Liver (tissue), 9 donors: ENCODE measurements around the gene TIGD1. TPM values are rescaled to one million over a fixed set of nuclear protein-coding genes. Genes with fewer than 3 reads are reported as not detected.

Experiments
- DNase-seq: peaks from one replicate; pipeline ENCODE4 v3.0.0-alpha.2; 2017; ENCODE audit warnings: low spot score
- H3K27ac ChIP-seq, 2 donors: one replicate each; pipeline ENCODE4 v1.7.0; 2013; ENCODE audit warnings: inconsistent platforms in 2 of 2, low read length in 2 of 2, control low read depth in 1 of 2, low read depth in 1 of 2, mild to moderate bottlenecking in 1 of 2
- H3K27me3 ChIP-seq, 4 donors: one replicate each; pipeline versions ENCODE4 v1.6.1 to v1.7.0; 2013; ENCODE audit warnings: low read length in 3 of 4, inconsistent platforms in 1 of 4, mild to moderate bottlenecking in 1 of 4, moderate library complexity in 1 of 4; ENCODE audit not compliant: control insufficient read depth in 4 of 4, insufficient read depth in 4 of 4
- H3K36me3 ChIP-seq, 4 donors: one replicate each; pipeline versions ENCODE4 v1.6.1 to v1.7.0; 2013; ENCODE audit warnings: low read length in 3 of 4, mild to moderate bottlenecking in 3 of 4, low read depth in 1 of 4, moderate library complexity in 1 of 4; ENCODE audit not compliant: control insufficient read depth in 4 of 4, insufficient read depth in 3 of 4
- H3K4me1 ChIP-seq, 4 donors: one replicate each; pipeline versions ENCODE4 v1.6.1 to v1.7.0; 2013; ENCODE audit warnings: low read length in 3 of 4, mild to moderate bottlenecking in 3 of 4, moderate library complexity in 1 of 4; ENCODE audit not compliant: control insufficient read depth in 4 of 4, insufficient read depth in 4 of 4
- H3K4me3 ChIP-seq, 3 donors: one replicate each; pipeline versions ENCODE4 v1.6.1 to v1.7.0; 2013; ENCODE audit warnings: low read length in 3 of 3, control low read depth in 1 of 3, low read depth in 1 of 3, mild to moderate bottlenecking in 1 of 3
- H3K9ac ChIP-seq, 2 donors: one replicate each; pipeline ENCODE4 v1.7.0; 2013; ENCODE audit warnings: low read length in 2 of 2, mild to moderate bottlenecking in 2 of 2, moderate library complexity in 2 of 2, control low read depth in 1 of 2, low read depth in 1 of 2
- H3K9me3 ChIP-seq, 4 donors: one replicate each; pipeline versions ENCODE4 v1.6.1 to v1.7.0; 2013; ENCODE audit warnings: low read length in 3 of 4; ENCODE audit not compliant: control insufficient read depth in 4 of 4
- CTCF ChIP-seq: fragments of 150-350 bp; IDR thresholded peaks from 2 replicates; pipeline ENCODE4 v1.5.1; 2017; ENCODE audit warnings: improper control_type of control experiment, low read depth, low read length; ENCODE audit not compliant: missing input control
- EGR1 ChIP-seq, 2 donors: IDR thresholded peaks; 2 replicates each; pipeline ENCODE4 v1.6.1; 2016 to 2018; ENCODE audit warnings: antibody characterized with exemption in 2 of 2, low read depth in 2 of 2
- FOXA1 ChIP-seq: IDR thresholded peaks from 2 replicates; pipeline ENCODE4 v1.6.1; 2016; ENCODE audit warnings: antibody characterized with exemption
- HNF4A ChIP-seq, 2 donors: conservative IDR thresholded peaks; 2 replicates each; pipeline ENCODE4 v1.6.1; 2016; ENCODE audit warnings: antibody characterized with exemption in 2 of 2, mild to moderate bottlenecking in 2 of 2
- NR2F2 ChIP-seq: IDR thresholded peaks from 2 replicates; pipeline ENCODE4 v1.6.1; 2016; ENCODE audit warnings: antibody characterized with exemption
- RAD21 ChIP-seq, 2 donors: IDR thresholded peaks; 2 replicates each; pipeline ENCODE4 v1.6.1; 2016; ENCODE audit warnings: antibody characterized with exemption in 2 of 2, mild to moderate bottlenecking in 2 of 2
- REST ChIP-seq: IDR thresholded peaks from 2 replicates; pipeline ENCODE4 v1.6.1; 2016; ENCODE audit warnings: antibody characterized with exemption, mild to moderate bottlenecking
- TAF1 ChIP-seq: conservative IDR thresholded peaks from 2 replicates; pipeline ENCODE4 v1.6.1; 2016; ENCODE audit warnings: antibody characterized with exemption, mild to moderate bottlenecking
- WGBS: extraction: QIAGEN DNeasy Blood & Tissue Kit; methylation state at CpG from one replicate; pipeline ENCODE4 v1.1.7; 2013; 5-methylcytosine and 5-hydroxymethylcytosine counted together
- polyA plus RNA-seq, 2 donors: library from polyadenylated mRNA; stranded (reverse) in 1 of 2; unstranded in 1 of 2; fragments of 200-250 nt in 1 of 2; fragments of >200 nt in 1 of 2; fragmentation: Nextera tagmentation in 1 of 2; extraction: Ambion mirVana in 1 of 2; gene quantifications; one replicate each; pipeline versions ENCODE4 v1.2.1 to v1.2.3, GENCODE V29; 2013 to 2015
- total RNA-seq, 2 donors: library from RNA; depleted of rRNA; stranded (reverse); fragments of >200 nt; gene quantifications; one replicate each; pipeline ENCODE4 v1.2.3, GENCODE V29; 2014
- donor health status: healthy.
- donor health status: healthy.
- donor health status: healthy.
- donor health status: healthy.
- donor health status: healthy.

Gene TIGD1
- total and polyA plus RNA-seq, 4 donors, result 0.50 to 3.0 (median 1.7) TPM

- Histone ChIP-seq H3K4me1 (no peaks in the 10 kb centered on the region), H3K36me3 (no peaks in the 10 kb centered on the region), H3K9ac (no peak overlapping the region), H3K4me3 (no peak overlapping the region), H3K27ac (no peak overlapping the region), H3K9me3 (peaks cover 0 to 3% (median under 1%) of the 10 kb centered on the region in 4 donors), H3K27me3 (no peaks in the 10 kb centered on the region)
- DNase-seq, result no peak
- 41% methylated on average over 4 of the region's 4 CpGs for WGBS
- TF ChIP-seq TAF1 (no peak), EGR1 (IDR thresholded peaks at IDR 0.05; ENCODE audit: low read depth in 2 of 2) (peak in 1 of 2 donors; percentile 19)
These were observed 11.7 kb downstream of the TIGD1 start for GRCh38 chr2:232538671-232539070.

- no peaks in the 10 kb centered on the region for H3K27me3 ChIP-seq
- no peak overlapping the region for H3K27ac ChIP-seq
- no peak overlapping the region for H3K9ac ChIP-seq
- H3K36me3 ChIP-seq, result no peaks in the 10 kb centered on the region
- H3K4me3 ChIP-seq, result no peak overlapping the region
- no peaks in the 10 kb centered on the region for H3K4me1 ChIP-seq
- 73% methylated on average over 4 of the region's 4 CpGs for WGBS
- H3K9me3 ChIP-seq, result peaks cover 0 to 3% (median under 1%) of the 10 kb centered on the region in 4 donors
- no peak for DNase-seq
- TF ChIP-seq CTCF (no peak), HNF4A (conservative IDR thresholded peaks at IDR 0.05) (no peak), REST (no peak)
These were observed 12.9 kb downstream of the TIGD1 start for GRCh38 chr2:232537499-232537898.

- Histone ChIP-seq H3K27me3 (no peaks in the 10 kb centered on the region), H3K9ac (no peak overlapping the region), H3K4me3 (no peak overlapping the region), H3K9me3 (peaks cover 0 to 3% (median under 1%) of the 10 kb centered on the region in 4 donors), H3K36me3 (no peaks in the 10 kb centered on the region), H3K4me1 (no peaks in the 10 kb centered on the region), H3K27ac (no peak overlapping the region)
- peak in 1 of 2 donors; percentile 56 for TF ChIP-seq RAD21 (IDR thresholded peaks at IDR 0.05)
- no peak for TF ChIP-seq NR2F2
- TF ChIP-seq FOXA1, result no peak
- peak; percentile 25 for TF ChIP-seq CTCF
- no peak for DNase-seq
- WGBS, result 69% methylated on average over 5 of the region's 5 CpGs
These were observed 13.3 kb downstream of the TIGD1 start for GRCh38 chr2:232537079-232537478.
